ENCODE data around the gene ZBED1.
"Not testable (repeated sequence)": the region's sequence is repeated elsewhere in the genome, so short reads cannot be mapped to it uniquely, and the experiment has no call there.

ZBED1 gene

GRCh38 chrX:2466876-2467656 lies 33.7 kb downstream of the ZBED1 start:
- H3K4me1 Mint-ChIP-seq, result peaks cover 2% of the 10 kb centered on the region
- H3K27ac Mint-ChIP-seq, result peak overlapping the region; percentile 23

GRCh38 chrX:2464677-2465166 lies 36.1 kb downstream of the ZBED1 start:
- H3K27me3 Mint-ChIP-seq, result no peaks in the 10 kb centered on the region
- H3K27ac Mint-ChIP-seq, result no peak overlapping the region
- ATAC-seq (no peak), DNase-seq (no peak)
- peaks cover 2% of the 10 kb centered on the region for H3K4me1 Mint-ChIP-seq
- H3K36me3 Mint-ChIP-seq (ENCODE audit: low read depth), result peaks cover 4% of the 10 kb centered on the region
- no peak overlapping the region for H3K4me3 Mint-ChIP-seq
- H3K9me3 Mint-ChIP-seq, result peaks cover under 1% of the 10 kb centered on the region

More at GRCh38 chrX:2466876-2467656, 33.7 kb downstream of the ZBED1 start:
- Mint-ChIP-seq H3K27me3 (no peaks in the 10 kb centered on the region), H3K9me3 (peaks cover 5% of the 10 kb centered on the region), H3K4me3 (no peak overlapping the region), H3K36me3 (ENCODE audit: low read depth) (peaks cover 9% of the 10 kb centered on the region)
- DNase-seq (no peak), ATAC-seq (no peak)

- H3K4me1 Mint-ChIP-seq, result peaks cover 2% of the 10 kb centered on the region
These were observed 36.7 kb downstream of the ZBED1 start for GRCh38 chrX:2463973-2464676.

DNA sequence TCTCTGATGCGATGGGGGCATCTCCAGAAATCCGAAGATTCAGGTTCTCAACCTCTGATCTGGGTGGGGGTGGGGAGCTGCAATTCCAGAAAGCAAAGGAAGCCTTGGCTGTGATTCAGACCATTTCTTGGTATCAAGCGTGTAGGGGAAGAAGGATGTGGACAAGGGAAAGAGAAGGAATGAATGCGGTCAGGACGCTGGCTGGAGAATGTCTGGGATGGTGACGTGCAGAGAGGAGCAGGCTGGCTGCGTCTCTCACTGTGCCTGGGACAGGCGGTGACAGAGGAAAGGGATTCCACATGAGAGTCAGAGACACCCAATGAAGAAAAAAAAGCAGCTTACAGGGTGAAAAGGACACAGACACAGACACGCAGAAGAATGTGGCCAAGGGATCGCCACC lies 37.3 kb downstream of the ZBED1 start:
- not testable (repeated sequence) for DNase-seq; H3K9me3 Mint-ChIP-seq; H3K4me3 Mint-ChIP-seq; ATAC-seq; H3K36me3 Mint-ChIP-seq (ENCODE audit: low read depth); H3K4me1 Mint-ChIP-seq; H3K27ac Mint-ChIP-seq; H3K27me3 Mint-ChIP-seq

More at GRCh38 chrX:2463973-2464676, 36.7 kb downstream of the ZBED1 start:
- Mint-ChIP-seq H3K36me3 (ENCODE audit: low read depth) (peaks cover 4% of the 10 kb centered on the region), H3K27ac (no peak overlapping the region), H3K27me3 (no peaks in the 10 kb centered on the region), H3K4me3 (no peak overlapping the region), H3K9me3 (no peaks in the 10 kb centered on the region)
- DNase-seq, result no peak
- no peak for ATAC-seq

GRCh38 chrX:2462780-2463179 lies 38.0 kb downstream of the ZBED1 start:
- H3K4me1 Mint-ChIP-seq, result peaks cover 2% of the 10 kb centered on the region
- no peaks in the 10 kb centered on the region for H3K27me3 Mint-ChIP-seq
- no peak overlapping the region for H3K27ac Mint-ChIP-seq
- peaks cover 4% of the 10 kb centered on the region for H3K9me3 Mint-ChIP-seq
- ATAC-seq (no peak), DNase-seq (no peak)
- peaks cover 6% of the 10 kb centered on the region for H3K36me3 Mint-ChIP-seq (ENCODE audit: low read depth)
- H3K4me3 Mint-ChIP-seq, result no peak overlapping the region

DNA sequence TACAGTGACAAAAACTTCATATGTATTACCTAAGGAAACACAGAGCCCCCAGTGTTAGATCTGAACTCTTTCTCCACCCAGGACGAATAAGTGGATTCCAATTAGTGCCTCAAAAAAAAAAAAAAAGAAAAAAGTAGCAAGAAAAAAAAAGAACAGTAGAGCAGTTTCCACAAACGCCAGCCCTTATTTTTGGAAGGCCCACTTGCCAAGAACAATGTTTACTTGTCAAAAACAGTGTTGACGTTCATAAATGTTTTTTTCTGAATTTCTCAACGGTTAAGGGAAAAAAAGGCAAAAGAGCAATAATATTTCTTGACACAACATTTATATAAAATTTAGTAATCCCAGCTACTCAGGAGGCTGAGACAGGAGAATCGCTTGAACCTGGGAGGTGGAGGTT lies 38.7 kb downstream of the ZBED1 start:
- Mint-ChIP-seq H3K4me3 (no peak overlapping the region), H3K27ac (no peak overlapping the region), H3K4me1 (peaks cover 2% of the 10 kb centered on the region), H3K9me3 (peaks cover 4% of the 10 kb centered on the region), H3K27me3 (no peaks in the 10 kb centered on the region), H3K36me3 (ENCODE audit: low read depth) (peaks cover 4% of the 10 kb centered on the region)
- no peak for DNase-seq
- ATAC-seq, result no peak

- no peaks in the 10 kb centered on the region for H3K27me3 Mint-ChIP-seq
- DNase-seq (no peak), ATAC-seq (no peak)
- H3K4me3 Mint-ChIP-seq, result no peak overlapping the region
- H3K9me3 Mint-ChIP-seq, result peaks cover 4% of the 10 kb centered on the region
- H3K4me1 Mint-ChIP-seq, result peaks cover 2% of the 10 kb centered on the region
- no peak overlapping the region for H3K27ac Mint-ChIP-seq
- peaks cover 4% of the 10 kb centered on the region for H3K36me3 Mint-ChIP-seq (ENCODE audit: low read depth)
These were observed 39.1 kb downstream of the ZBED1 start for GRCh38 chrX:2461711-2462016.

DNA sequence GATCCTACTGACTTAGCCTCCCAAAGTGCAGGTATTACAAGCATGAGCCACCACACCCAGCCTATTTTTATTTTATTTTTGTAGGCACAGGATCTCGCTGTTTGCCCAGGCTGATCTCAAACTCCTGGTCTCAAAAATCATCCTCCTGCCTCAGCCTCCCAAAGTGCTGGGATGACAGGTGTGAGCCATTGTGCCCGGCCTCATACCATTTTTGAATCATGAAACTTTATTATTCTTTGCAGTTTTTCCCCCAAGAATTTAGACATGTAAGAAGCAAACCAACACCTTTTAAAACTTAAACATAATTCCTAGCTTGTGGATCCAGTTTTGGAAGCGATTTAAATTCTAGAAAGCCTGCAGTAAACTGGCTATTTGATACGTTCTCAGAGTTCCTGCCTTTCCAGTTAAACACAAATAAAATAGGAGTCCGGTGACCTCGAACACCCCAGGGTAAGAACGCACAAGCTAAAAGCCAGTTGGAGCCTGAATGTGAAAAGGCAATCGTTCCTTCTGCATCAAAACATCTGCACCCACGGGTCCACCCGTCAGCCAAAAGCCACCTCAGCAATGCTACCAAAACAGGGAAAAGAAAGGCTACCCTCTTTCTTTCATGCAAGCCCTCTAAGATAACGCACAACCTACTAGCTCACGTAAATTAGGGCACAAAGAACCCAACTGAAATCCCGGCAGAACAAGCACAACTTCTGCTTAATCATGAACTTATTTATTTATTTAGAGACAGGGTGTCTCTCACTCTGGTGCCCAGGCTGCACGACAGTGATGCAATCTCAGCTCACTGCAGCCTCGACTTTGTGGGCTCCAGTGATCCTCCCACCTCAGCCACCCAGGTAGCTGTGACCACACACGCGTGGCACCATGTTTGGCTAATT lies 39.7 kb downstream of the ZBED1 start:
- H3K4me3 Mint-ChIP-seq; H3K9me3 Mint-ChIP-seq; H3K27me3 Mint-ChIP-seq; H3K4me1 Mint-ChIP-seq; ATAC-seq; H3K27ac Mint-ChIP-seq; H3K36me3 Mint-ChIP-seq (ENCODE audit: low read depth); DNase-seq: not testable (repeated sequence)

DNA sequence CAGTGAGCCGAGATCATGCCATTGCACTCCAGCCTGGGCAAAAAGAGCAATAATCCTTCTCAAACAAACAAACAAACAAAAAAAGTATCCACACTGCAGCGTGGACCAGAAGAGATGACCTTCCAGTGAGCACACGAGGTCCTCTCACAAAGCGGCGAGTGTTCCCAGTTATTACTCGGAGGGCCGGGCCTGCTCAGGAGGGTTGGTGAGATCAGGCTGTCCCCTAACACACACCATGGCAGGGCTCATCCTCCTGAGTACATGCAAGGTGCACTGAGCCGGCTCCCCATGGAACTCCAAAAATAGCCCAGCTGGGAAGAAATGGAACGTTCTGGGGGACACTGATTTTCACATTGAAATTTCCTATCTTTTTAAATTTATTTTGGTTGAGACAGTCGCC lies 40.7 kb downstream of the ZBED1 start:
- not testable (repeated sequence) for DNase-seq, H3K27ac Mint-ChIP-seq, H3K4me3 Mint-ChIP-seq

GRCh38 chrX:2458309-2458708 lies 42.5 kb downstream of the ZBED1 start:
- Mint-ChIP-seq H3K4me3 (no peak overlapping the region), H3K4me1 (no peaks in the 10 kb centered on the region), H3K27ac (no peak overlapping the region), H3K9me3 (peaks cover 4% of the 10 kb centered on the region), H3K36me3 (ENCODE audit: low read depth) (peaks cover 8% of the 10 kb centered on the region), H3K27me3 (no peaks in the 10 kb centered on the region)
- DNase-seq (no peak), ATAC-seq (no peak)

More for the DNA sequence above, 40.7 kb downstream of the ZBED1 start:
- H3K4me1 Mint-ChIP-seq; H3K9me3 Mint-ChIP-seq; ATAC-seq; H3K27me3 Mint-ChIP-seq; H3K36me3 Mint-ChIP-seq (ENCODE audit: low read depth): not testable (repeated sequence)

GRCh38 chrX:2457289-2458133 lies 43.3 kb downstream of the ZBED1 start:
- H3K27me3 Mint-ChIP-seq, result no peaks in the 10 kb centered on the region
- ATAC-seq (no peak), DNase-seq (no peak)
- H3K27ac Mint-ChIP-seq, result no peak overlapping the region
- H3K4me3 Mint-ChIP-seq, result no peak overlapping the region
- peaks cover 10% of the 10 kb centered on the region for H3K9me3 Mint-ChIP-seq
- H3K4me1 Mint-ChIP-seq, result no peaks in the 10 kb centered on the region
- H3K36me3 Mint-ChIP-seq (ENCODE audit: low read depth), result peaks cover 14% of the 10 kb centered on the region

DNA sequence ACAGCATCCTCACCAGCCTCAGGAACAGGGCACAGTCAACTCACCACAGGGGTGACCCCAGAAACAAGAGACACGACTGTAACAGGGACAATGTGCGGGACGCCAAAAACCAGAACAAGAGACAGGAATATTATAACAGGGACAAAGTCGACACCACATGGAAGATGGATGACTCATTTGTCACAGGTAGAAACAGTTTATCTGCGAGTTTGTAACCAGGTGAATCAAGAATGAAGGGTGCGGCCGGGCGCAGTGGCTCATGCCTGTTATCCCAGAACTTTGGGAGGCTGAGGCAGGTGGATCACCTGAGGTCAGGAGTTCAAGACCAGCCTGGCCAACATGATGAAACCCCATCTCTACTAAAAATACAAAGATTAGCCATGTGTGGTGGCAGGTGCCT lies 44.7 kb downstream of the ZBED1 start:
- DNase-seq, H3K4me3 Mint-ChIP-seq, H3K27me3 Mint-ChIP-seq, H3K27ac Mint-ChIP-seq, H3K4me1 Mint-ChIP-seq, ATAC-seq: not testable (repeated sequence)
- H3K9me3 Mint-ChIP-seq, result peaks cover 12% of the 10 kb centered on the region
- H3K36me3 Mint-ChIP-seq (ENCODE audit: low read depth), result peaks cover 16% of the 10 kb centered on the region

GRCh38 chrX:2454620-2455019 lies 46.2 kb downstream of the ZBED1 start:
- peaks cover 16% of the 10 kb centered on the region for H3K36me3 Mint-ChIP-seq (ENCODE audit: low read depth)
- H3K4me3 Mint-ChIP-seq, H3K27me3 Mint-ChIP-seq, H3K27ac Mint-ChIP-seq, DNase-seq, ATAC-seq: not testable (repeated sequence)
- peaks cover 11% of the 10 kb centered on the region for H3K4me1 Mint-ChIP-seq
- H3K9me3 Mint-ChIP-seq, result peaks cover 12% of the 10 kb centered on the region

DNA sequence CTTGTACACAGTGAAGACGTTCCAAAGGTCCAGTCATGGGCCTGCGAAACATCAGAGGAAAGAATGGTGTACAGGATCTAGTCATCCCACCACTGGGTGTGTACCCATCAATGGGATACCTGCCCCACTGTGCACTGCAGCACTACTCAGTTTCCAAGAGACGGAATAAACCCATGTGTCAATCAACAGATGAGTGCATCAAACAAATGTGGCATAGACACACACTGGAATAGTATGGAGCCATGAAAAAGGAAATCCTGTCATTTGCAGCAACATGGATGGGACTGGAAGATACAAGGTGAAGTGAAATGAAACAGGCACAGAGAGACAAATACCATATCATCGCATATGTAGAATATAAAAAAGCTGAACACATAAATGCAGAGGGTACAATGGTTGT lies 48.0 kb downstream of the ZBED1 start:
- Mint-ChIP-seq H3K27ac (no peak overlapping the region), H3K9me3 (peaks cover 8% of the 10 kb centered on the region), H3K27me3 (no peaks in the 10 kb centered on the region), H3K4me3 (no peak overlapping the region), H3K36me3 (ENCODE audit: low read depth) (peaks cover 16% of the 10 kb centered on the region), H3K4me1 (peaks cover 13% of the 10 kb centered on the region)
- ATAC-seq (no peak), DNase-seq (no peak)

All from activated naive CD8-positive, alpha-beta T cell treated with anti-CD3 and anti-CD28 coated beads, Interleukin-2, amount 50 U/mL, for 24 hours (primary cell).